Esophagus (tissue), 2 donors: ENCODE results near the gene FER. TPM values are rescaled to one million over a fixed set of nuclear protein-coding genes. Genes with fewer than 3 reads are reported as not detected.
"Not testable (repeated sequence)": the region's sequence is repeated elsewhere in the genome, so short reads cannot be mapped to it uniquely, and the experiment has no call there.

Source experiments
- H3K27ac ChIP-seq, 2 donors: one replicate each; pipeline ENCODE4 v1.5.1; 2013; ENCODE audit warnings: low read depth in 2 of 2, mild to moderate bottlenecking in 2 of 2, inconsistent platforms in 1 of 2, low read length in 1 of 2, moderate library complexity in 1 of 2
- H3K27me3 ChIP-seq, 2 donors: one replicate each; pipeline ENCODE4 v1.6.1; 2013; ENCODE audit warnings: low read length in 2 of 2, control low read depth in 1 of 2, mild to moderate bottlenecking in 1 of 2; ENCODE audit not compliant: insufficient read depth in 2 of 2, control insufficient read depth in 1 of 2
- H3K36me3 ChIP-seq, 2 donors: one replicate each; pipeline ENCODE4 v1.6.1; 2013; ENCODE audit warnings: low read length in 1 of 2; ENCODE audit not compliant: control insufficient read depth in 2 of 2, insufficient read depth in 2 of 2
- H3K4me1 ChIP-seq, 2 donors: one replicate each; pipeline ENCODE4 v1.6.1; 2013; ENCODE audit warnings: low read length in 1 of 2; ENCODE audit not compliant: control insufficient read depth in 2 of 2, insufficient read depth in 2 of 2
- H3K4me3 ChIP-seq, 2 donors: one replicate each; pipeline ENCODE4 v1.5.1; 2013; ENCODE audit warnings: low read length in 2 of 2, mild to moderate bottlenecking in 2 of 2, low read depth in 1 of 2, moderate library complexity in 1 of 2
- H3K9me3 ChIP-seq, 2 donors: one replicate each; pipeline ENCODE4 v1.6.1; 2013; ENCODE audit warnings: mild to moderate bottlenecking in 2 of 2, low read depth in 1 of 2, low read length in 1 of 2, moderate library complexity in 1 of 2; ENCODE audit not compliant: control insufficient read depth in 2 of 2, insufficient read depth in 1 of 2
- WGBS, 2 donors: extraction: QIAGEN DNeasy Blood & Tissue Kit; methylation state at CpG; one replicate each; pipeline ENCODE4 v1.1.7; 2013; 5-methylcytosine and 5-hydroxymethylcytosine counted together
- polyA plus RNA-seq, 2 donors: library from polyadenylated mRNA; stranded (reverse); fragments of 200-250 nt; gene quantifications; one replicate each; pipeline ENCODE4 v1.2.3, GENCODE V29; 2013
- donor health status: healthy with polysubstance abuse.
- donor health status: Bipolar disorder and iron deficiency.

FER gene
- polyA plus RNA-seq, 2 donors = 3.2 to 5.1 TPM

DNA sequence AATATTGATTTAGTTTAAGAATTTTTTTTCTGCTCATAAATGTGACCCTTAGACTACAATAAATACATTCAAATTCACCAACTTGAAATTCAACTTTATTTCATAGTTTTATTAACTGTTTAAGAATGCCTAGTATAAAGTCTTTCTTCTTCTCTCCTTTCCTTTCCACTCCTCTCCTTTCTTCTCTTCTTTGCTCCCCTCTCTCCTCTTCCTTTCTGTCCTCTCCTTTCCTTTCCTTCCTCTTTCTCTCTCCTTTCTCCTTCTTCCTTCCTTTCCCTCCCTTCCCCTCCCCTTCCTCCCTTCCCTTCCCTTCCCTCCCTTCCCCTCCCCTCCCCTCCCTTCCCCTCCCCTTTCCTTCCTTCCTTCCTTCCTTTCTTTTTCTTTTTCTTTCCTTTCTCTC, 150.6 kb downstream of the FER start:
- no peak overlapping the region for H3K4me3 ChIP-seq
- H3K36me3 ChIP-seq = no peaks in the 10 kb centered on the region
- H3K27ac ChIP-seq = no peak overlapping the region
- H3K4me1 ChIP-seq = no peaks in the 10 kb centered on the region
- no peaks in the 10 kb centered on the region for H3K27me3 ChIP-seq
- no peaks in the 10 kb centered on the region for H3K9me3 ChIP-seq

DNA sequence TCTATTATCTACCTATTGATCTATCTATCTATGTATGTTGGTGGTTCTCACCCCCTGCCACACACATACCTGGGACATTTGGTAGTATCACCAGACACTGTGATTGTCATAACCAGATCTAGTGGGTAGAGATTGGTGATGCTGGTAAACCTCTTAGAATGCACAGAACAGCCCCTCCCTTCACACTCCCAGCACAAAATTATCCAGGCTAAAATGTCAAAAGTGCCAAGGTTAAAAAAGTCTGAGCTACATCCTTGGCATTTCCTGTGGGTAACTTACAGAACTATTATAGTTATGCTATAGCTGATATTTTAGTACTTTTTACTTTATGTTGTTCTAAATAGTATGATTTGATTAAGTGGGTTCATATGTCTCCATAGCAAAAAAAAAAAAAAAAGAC, 151.0 kb downstream of the FER start:
- Histone ChIP-seq H3K27ac (no peak overlapping the region), H3K4me1 (no peaks in the 10 kb centered on the region), H3K4me3 (no peak overlapping the region), H3K9me3 (no peaks in the 10 kb centered on the region), H3K36me3 (no peaks in the 10 kb centered on the region), H3K27me3 (no peaks in the 10 kb centered on the region)

DNA sequence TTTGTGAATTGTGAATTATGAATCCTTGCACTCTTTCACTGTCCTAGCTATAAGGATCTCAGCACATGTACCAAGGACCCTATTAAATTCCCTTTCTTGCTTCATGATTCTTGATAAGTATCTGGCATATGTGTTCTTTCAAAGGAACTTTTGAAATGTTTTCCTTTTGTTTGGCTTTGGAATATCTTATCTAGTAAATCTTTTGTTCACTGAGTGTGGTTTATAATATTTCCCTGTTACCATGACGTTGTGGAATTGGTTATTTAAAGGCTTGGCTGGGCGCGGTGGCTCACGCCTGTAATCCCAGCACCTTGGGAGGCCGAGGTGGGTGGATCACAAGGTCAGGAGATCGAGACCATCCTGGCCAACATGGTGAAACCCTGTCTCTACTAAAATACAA, 151.5 kb downstream of the FER start:
- H3K9me3 ChIP-seq, H3K36me3 ChIP-seq, H3K27me3 ChIP-seq, H3K4me3 ChIP-seq, H3K4me1 ChIP-seq, H3K27ac ChIP-seq: not testable (repeated sequence)
- WGBS, 2 donors = 86 to 88% methylated on average over 6 of the region's 6 CpGs

- no peaks in the 10 kb centered on the region for H3K36me3 ChIP-seq
- H3K27ac ChIP-seq = no peak overlapping the region
- 80% methylated on average over 3 of the region's 3 CpGs for WGBS, 2 donors
- H3K9me3 ChIP-seq = no peaks in the 10 kb centered on the region
- H3K27me3 ChIP-seq = no peaks in the 10 kb centered on the region
- no peaks in the 10 kb centered on the region for H3K4me1 ChIP-seq
- H3K4me3 ChIP-seq = no peak overlapping the region
Observed at GRCh38 chr5:108900668-108901067, 153.0 kb downstream of the FER start.

DNA sequence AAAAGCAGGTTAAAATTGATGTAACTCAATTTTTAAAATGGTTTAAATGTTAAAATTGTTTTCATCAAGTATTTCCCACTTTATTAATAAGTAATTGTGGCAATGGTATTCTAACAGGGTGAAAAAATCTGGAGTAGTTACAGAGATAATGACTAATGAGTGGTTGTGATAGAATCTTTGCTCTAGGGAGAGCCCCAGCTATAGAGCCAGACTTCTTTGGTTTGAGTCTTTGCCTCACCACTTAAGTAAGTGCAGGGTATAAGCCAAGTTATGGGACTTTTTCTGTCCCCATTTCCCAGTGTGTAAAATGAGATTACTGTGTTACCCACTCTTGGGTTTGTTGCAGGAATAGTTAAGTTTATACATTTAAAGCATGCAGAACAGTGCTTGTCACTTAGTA, 158.1 kb downstream of the FER start:
- Histone ChIP-seq H3K27ac (no peak overlapping the region), H3K27me3 (no peaks in the 10 kb centered on the region), H3K36me3 (no peaks in the 10 kb centered on the region), H3K4me3 (no peak overlapping the region), H3K4me1 (no peaks in the 10 kb centered on the region), H3K9me3 (no peaks in the 10 kb centered on the region)

DNA sequence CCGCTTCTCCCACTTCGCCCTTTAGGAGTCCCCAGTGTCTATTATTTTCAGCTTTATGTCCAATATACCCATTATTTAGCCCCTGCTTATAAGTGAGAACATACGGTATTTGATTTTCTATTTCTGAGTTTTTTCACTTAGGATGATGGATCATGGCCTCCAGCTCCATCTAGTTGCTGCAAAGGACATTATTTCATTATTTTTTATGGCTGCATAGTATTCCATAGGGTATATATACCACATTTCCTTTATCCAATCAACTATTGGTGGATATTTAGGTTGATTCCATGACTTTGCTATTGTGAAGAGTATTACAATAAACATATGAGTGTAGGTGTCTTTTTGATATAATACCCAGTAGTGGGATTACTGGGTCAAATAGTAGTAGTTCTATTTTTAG, 162.9 kb downstream of the FER start:
- H3K9me3 ChIP-seq = no peaks in the 10 kb centered on the region
- no peaks in the 10 kb centered on the region for H3K36me3 ChIP-seq
- no peak overlapping the region for H3K4me3 ChIP-seq
- 96% methylated on average over 3 of the region's 3 CpGs for WGBS, 2 donors
- no peaks in the 10 kb centered on the region for H3K4me1 ChIP-seq
- H3K27me3 ChIP-seq = no peaks in the 10 kb centered on the region
- H3K27ac ChIP-seq = no peak overlapping the region

DNA sequence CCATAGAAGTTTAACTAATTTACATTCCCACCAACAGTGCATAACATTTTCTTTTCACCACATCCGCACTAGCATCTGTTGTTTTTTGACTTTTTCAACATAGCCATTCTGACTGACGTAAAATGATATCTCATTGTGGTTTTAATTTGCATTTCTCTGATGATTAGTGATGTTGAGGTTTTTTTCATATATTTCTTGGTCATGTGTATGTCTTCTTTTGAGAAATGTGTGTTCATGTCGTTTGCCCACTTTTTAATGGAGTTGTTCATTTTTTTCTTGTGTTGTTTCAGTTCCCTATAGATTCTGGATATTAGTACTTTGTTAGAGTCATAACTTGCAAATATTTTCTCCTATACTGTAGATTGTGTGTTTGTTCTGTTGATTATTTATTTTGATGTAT, 163.4 kb downstream of the FER start:
- H3K27ac ChIP-seq = no peak overlapping the region
- H3K36me3 ChIP-seq = no peaks in the 10 kb centered on the region
- no peaks in the 10 kb centered on the region for H3K9me3 ChIP-seq
- H3K4me3 ChIP-seq = no peak overlapping the region
- 83 to 89% methylated on average over 3 of the region's 3 CpGs for WGBS, 2 donors
- H3K4me1 ChIP-seq = no peaks in the 10 kb centered on the region
- no peaks in the 10 kb centered on the region for H3K27me3 ChIP-seq

- H3K27ac ChIP-seq = no peak overlapping the region
- no peaks in the 10 kb centered on the region for H3K36me3 ChIP-seq
- H3K9me3 ChIP-seq = no peaks in the 10 kb centered on the region
- no peaks in the 10 kb centered on the region for H3K27me3 ChIP-seq
- no peaks in the 10 kb centered on the region for H3K4me1 ChIP-seq
- no peak overlapping the region for H3K4me3 ChIP-seq
Observed at GRCh38 chr5:108917596-108917995, 169.9 kb downstream of the FER start.

DNA sequence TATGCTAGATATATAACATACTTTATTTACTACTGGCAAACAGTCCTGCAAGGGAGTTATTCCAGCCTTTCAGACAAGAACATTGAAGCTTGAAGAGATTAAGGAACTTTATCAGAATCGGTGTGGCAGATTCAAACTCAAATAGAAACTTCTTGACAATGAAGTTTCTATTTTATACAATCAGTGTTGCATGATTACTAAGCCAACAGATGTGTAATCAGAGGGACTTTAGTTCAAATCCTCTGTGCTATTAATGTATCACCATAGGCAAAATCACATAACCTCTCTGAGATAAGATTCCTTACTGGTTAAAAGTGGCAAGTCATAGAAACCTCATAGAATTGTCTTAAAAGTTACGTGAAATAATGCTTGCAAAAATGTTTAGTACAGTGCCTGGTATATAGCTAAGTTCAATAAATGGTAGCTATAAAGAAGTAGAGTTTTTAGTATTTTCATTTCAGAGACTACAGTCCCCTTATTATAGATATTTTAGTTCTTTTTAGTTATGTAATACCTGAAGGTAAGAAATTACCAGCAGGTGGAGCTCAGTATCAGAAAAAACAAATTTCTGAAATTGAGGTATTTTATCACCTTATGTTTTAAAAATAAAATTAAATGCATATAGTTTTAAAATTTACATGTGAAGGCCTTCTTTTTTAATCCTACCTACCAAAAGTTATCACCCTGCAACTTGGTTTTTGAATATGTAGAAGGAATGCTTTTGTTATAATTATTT, 172.1 kb downstream of the FER start:
- H3K4me1 ChIP-seq = no peaks in the 10 kb centered on the region
- H3K4me3 ChIP-seq = no peak overlapping the region
- H3K9me3 ChIP-seq = no peaks in the 10 kb centered on the region
- no peaks in the 10 kb centered on the region for H3K27me3 ChIP-seq
- no peak overlapping the region for H3K27ac ChIP-seq
- WGBS, 2 donors = 61 to 78% methylated on average over 2 of the region's 2 CpGs
- H3K36me3 ChIP-seq = no peaks in the 10 kb centered on the region

DNA sequence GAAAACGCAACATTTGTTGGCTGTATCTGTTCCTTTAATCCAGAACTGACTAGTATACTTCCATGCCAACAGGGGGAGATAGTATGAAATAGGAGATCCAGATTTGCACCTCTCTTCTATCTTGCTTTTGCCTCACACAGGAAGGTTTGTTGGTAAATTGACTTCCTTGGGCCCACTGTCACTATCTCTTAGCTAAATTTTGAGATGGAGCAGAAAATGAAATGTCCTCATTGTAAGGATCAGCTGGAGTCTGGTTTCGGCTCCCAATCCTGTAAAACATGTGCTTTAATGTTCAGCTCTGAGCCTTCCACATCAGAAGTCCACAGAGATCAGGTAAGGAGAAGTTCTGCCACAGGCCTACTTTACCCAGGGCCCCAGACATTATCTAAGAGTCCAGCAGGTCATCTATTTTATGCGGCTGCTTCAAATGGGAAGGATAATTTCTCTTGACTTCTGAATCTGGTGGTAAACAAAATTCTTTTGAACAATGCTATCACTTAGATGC, 176.8 kb downstream of the FER start:
- H3K4me3 ChIP-seq = no peak overlapping the region
- H3K36me3 ChIP-seq = no peaks in the 10 kb centered on the region
- H3K27ac ChIP-seq = no peak overlapping the region
- H3K9me3 ChIP-seq = no peaks in the 10 kb centered on the region
- H3K27me3 ChIP-seq = no peaks in the 10 kb centered on the region
- 95 to 96% methylated on average over 3 of the region's 3 CpGs for WGBS, 2 donors
- no peaks in the 10 kb centered on the region for H3K4me1 ChIP-seq
